GM12873 (cell line): ENCODE measurements around the gene AHCYL1.

Source experiments
- TF ChIP-seq, protein P1 (sequence below): IDR thresholded peaks from 2 replicates; pipeline ENCODE4 v1.5.1; 2012; ENCODE audit warnings: low read depth, mild to moderate bottlenecking, moderate library complexity, low read length, control low read depth; ENCODE audit not compliant: insufficient read depth; ENCODE audit errors: missing control alignments

AHCYL1 gene

DNA sequence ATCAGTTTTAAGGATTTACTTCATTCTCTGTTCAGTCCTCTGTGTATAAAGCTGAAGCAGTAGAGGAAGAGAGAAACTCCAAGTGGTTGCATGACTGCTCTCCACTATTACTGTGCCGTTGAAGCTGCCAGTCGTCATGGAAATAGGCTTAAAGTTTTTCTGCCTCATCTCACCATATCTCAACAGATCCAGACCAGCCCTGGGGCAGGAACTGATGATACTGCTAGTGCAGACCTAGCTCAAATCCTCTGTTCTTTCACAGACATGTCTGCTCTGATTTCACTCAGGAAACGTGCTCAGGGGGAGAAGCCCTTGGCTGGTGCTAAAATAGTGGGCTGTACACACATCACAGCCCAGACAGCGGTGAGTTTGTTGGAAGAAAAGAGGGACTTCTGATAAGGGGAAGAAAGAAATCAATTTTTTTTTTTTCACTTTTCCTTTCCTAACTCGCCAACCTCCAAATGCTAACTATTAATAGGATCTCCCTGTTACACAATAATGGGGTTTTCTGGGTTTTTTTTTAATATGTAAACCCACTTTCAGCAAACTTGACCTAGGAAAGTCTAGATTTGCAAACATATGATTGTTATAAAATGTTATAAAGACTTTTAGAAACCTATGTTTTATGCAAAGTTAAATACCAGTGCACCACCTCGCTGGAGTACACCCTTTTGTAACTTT lies 27.7 kb downstream of the AHCYL1 start:
- TF ChIP-seq, protein P1, sequence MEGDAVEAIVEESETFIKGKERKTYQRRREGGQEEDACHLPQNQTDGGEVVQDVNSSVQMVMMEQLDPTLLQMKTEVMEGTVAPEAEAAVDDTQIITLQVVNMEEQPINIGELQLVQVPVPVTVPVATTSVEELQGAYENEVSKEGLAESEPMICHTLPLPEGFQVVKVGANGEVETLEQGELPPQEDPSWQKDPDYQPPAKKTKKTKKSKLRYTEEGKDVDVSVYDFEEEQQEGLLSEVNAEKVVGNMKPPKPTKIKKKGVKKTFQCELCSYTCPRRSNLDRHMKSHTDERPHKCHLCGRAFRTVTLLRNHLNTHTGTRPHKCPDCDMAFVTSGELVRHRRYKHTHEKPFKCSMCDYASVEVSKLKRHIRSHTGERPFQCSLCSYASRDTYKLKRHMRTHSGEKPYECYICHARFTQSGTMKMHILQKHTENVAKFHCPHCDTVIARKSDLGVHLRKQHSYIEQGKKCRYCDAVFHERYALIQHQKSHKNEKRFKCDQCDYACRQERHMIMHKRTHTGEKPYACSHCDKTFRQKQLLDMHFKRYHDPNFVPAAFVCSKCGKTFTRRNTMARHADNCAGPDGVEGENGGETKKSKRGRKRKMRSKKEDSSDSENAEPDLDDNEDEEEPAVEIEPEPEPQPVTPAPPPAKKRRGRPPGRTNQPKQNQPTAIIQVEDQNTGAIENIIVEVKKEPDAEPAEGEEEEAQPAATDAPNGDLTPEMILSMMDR = no peak

DNA sequence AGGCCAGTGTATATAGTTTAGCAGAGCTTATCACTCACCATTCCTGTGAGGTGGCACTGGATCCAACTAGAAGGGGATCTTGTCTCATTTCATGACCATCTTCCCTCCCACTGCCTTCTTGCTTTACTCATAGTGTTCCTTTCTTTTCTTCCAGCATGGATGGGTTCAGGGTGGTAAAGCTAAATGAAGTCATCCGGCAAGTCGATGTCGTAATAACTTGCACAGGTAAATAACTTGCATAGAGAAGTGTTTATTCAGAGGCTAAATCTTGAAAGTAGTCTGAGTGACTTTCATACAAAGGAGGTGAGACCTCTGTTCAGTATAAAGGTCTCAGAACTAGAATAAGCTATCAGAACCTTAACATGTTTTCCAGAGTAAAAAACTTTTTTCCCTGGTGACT lies 33.2 kb downstream of the AHCYL1 start:
- TF ChIP-seq, protein P1 = no peak

DNA sequence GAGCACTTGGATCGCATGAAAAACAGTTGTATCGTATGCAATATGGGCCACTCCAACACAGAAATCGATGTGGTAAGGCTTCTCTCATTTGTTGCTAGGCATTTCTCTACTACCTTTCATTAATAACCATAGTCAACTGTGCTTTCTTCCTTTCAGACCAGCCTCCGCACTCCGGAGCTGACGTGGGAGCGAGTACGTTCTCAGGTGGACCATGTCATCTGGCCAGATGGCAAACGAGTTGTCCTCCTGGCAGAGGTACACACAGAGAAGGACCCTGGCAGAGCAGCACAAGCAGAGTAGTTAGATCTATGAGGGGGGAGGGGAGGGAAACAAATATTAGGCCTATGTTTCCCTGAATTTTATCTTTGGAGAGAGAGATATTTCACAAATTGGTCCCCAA lies 33.8 kb downstream of the AHCYL1 start:
- TF ChIP-seq, protein P1 = no peak

DNA sequence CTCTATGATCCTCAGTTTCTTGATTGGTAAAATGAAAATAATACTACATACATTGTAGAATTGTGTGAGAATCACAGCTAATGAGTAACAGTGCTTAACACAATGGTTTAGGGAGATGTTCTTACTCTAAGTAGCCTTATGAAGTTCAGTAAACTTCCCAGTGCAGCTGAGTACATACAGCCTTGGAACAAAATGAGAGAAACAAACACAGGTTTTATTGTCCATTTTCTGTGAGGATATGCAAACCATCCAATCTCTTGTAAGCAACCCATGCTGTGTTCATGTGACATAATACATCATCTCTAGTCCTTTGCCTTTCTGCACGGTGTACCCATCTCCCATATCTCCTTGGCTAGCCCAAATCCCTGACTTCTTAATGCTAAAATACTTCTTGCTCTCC lies 35.2 kb downstream of the AHCYL1 start:
- TF ChIP-seq, protein P1 = no peak

DNA sequence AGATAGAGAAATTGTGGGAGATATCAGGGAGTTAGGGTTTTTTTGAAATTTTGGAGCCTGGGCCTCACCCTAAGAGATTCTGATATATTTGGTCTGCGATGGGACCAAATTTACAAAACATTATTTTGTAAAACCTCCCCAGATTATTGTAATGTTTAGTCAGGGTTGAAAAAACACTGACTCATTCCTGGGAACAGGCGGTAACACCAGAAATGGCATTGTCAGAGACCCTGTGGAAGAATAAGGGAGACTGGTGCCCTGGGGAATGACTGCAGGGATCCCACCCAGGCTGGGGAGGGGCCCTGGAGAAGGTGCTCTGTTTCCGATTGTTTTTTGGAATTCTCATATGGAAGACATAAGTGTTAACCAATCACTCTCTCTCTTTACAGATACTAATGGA lies 36.7 kb downstream of the AHCYL1 start:
- TF ChIP-seq, protein P1 = no peak

DNA sequence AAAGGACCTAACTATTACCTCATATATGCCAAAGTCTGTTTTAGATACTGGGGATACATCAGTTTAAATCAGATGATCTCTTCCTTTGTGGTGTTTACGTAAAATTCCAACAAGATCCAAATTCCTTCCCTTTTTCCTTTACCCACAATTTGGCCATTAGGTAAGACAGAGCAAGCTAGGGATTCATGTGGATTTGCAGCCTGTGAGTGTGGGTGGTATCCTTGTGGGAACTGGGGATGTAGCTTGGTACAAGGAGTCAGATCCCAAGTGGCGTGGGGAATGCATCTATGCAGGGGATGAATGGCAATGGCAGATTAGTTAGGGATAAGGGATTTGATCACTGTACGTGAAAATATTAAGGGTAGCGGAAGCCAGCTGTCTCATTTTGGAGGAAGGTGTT lies 40.0 kb downstream of the AHCYL1 start:
- TF ChIP-seq, protein P1 = no peak

DNA sequence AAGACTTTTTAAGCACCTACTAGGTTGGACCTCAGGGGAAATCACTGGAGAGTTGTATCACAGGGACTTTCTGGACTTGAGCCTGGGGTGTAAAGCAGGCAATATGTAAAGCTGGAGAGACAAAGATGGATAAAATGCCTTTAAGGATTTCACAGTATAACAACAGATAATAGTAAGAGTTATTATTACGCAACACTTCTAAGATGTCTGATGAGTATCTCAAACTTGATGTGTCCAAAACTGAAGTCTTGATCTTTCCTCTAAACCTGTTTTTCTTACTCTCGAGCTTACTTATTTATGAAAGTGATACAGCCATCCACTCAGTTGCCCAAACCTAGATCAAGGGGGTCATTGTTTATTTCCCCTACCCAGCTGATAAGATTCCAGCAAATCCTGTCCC lies 47.8 kb downstream of the AHCYL1 start:
- TF ChIP-seq, protein P1 = no peak

DNA sequence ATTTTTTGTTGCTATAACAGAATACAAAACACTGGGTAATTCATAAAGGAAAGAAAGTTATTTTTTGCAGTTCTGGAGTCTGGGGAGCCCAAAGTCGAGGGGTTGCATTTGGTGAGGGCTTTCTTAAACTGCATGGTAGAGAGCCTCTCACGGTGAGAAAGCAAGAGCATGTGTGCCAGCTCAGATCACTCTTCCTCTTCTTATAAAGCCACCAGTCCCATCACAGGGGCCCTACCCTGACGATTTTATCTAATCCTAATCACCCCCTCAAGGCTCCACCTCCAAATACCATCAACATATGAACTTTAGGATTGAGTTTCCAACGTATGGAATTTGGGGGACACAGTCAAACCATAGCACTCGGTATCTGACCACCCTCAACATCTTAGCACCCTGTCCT lies 48.9 kb downstream of the AHCYL1 start:
- TF ChIP-seq, protein P1 = no peak
